ENCODE data around the gene ROCK2.

The ROCK2 gene

DNA sequence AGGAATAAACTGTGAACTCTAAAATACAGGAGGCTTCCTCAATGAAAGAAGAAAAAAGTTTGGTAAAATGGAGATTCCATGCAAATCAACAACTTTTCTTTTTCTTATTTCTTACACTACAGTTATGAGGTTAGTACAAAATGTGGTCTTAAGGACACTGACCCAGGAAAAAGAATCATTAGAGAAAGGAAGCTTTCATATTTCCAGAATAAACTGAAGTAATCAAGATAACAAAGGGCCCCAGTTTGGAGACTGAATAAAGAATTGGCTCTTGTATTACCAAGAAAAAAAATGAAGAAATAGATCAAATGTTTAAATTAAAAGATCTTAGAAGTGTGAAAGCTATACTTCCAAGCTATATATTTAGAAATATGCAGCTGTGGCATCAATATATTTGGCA, 116.8 kb downstream of the ROCK2 start:
- Mint-ChIP-seq H3K4me1 (peaks cover 4% of the 10 kb centered on the region), H3K4me3 (no peak overlapping the region), H3K27ac (no peak overlapping the region), H3K36me3 (peaks cover 11% of the 10 kb centered on the region), H3K27me3 (no peaks in the 10 kb centered on the region), H3K9me3 (no peaks in the 10 kb centered on the region)

DNA sequence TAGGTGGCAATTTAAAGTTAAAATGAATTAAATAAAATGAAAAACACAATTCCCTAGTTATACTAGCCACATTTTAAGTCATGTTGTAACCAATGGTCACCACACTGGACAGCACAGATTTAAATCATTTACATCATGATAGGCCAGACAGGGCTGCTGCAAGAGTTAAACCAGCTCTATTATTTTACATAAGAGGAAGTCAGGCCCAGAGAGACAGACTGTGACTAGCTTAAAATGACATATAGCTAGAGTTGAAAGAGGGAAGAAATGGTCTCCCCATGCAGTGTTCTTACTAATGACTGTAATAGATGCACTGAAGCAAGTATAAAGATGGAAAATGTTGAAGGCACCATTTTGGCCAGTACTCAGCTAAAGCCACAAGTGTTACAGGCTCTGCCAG, 119.5 kb downstream of the ROCK2 start:
- Mint-ChIP-seq H3K27ac (no peak overlapping the region), H3K4me3 (no peak overlapping the region), H3K36me3 (peaks cover 13% of the 10 kb centered on the region), H3K9me3 (no peaks in the 10 kb centered on the region), H3K4me1 (no peaks in the 10 kb centered on the region), H3K27me3 (no peaks in the 10 kb centered on the region)

DNA sequence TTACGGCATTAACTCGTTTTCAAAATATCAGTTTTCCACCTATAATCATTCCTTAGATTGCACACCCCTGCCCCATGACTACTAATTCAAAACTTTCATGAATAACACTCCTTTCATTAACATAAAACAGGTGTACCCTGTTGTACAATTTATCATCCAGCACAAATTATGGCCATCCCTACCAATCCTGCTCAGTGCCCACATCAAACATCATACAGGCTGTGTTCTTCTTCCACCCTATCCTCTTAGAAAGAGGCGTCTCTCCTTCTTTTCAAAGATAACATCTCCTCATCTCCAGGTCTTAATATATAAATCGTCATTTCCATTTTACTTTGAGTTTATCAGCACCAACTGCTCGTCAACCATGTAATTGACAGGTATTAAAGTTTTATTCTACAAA, 121.6 kb downstream of the ROCK2 start:
- H3K4me3 Mint-ChIP-seq, result no peak overlapping the region
- no peaks in the 10 kb centered on the region for H3K27me3 Mint-ChIP-seq
- H3K27ac Mint-ChIP-seq, result no peak overlapping the region
- no peaks in the 10 kb centered on the region for H3K4me1 Mint-ChIP-seq
- H3K36me3 Mint-ChIP-seq, result peaks cover 16% of the 10 kb centered on the region
- no peaks in the 10 kb centered on the region for H3K9me3 Mint-ChIP-seq

DNA sequence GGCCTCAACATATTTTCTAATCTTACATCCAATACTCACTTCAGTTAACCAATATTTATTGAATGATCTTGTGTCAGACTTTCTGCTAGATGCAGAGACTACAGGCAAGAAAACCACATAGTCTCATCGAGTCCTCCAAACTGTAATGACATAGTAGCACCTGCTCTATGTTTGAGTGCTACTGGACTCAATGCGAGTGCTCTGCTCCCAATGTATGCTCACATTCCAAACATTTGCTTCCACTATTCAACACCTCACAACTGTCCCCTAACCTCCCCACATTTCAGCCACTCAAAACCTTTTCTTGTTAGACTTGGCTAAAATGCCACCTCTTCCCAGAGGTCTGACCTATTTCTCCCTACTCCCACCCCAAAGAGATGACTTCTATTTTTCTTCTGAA, 124.0 kb downstream of the ROCK2 start:
- no peaks in the 10 kb centered on the region for H3K4me1 Mint-ChIP-seq
- no peak overlapping the region for H3K4me3 Mint-ChIP-seq
- H3K36me3 Mint-ChIP-seq, result peaks cover 14% of the 10 kb centered on the region
- H3K27ac Mint-ChIP-seq, result peak overlapping the region; percentile 5
- H3K27me3 Mint-ChIP-seq, result no peaks in the 10 kb centered on the region
- no peaks in the 10 kb centered on the region for H3K9me3 Mint-ChIP-seq

DNA sequence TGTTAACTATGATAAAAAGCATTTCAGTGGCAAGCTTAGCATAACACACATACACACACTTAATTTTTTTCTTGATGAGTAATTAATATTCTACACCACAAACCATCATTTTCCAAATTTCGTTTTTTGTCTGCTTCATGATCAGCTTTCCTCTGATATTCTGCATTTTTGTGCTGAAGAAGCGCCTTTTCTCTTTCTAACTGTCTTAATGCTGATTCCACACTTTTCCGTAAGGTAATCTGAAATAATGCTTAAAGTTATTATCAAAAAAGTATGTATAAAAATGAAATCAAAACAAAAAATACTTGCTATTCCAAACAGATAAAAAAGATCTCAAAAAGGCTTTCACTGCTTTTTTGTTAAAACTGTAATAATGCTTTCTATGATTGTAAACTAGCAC, 129.0 kb downstream of the ROCK2 start:
- Mint-ChIP-seq H3K27ac (no peak overlapping the region), H3K4me3 (no peak overlapping the region), H3K27me3 (no peaks in the 10 kb centered on the region), H3K4me1 (no peaks in the 10 kb centered on the region), H3K36me3 (peaks cover 22% of the 10 kb centered on the region), H3K9me3 (no peaks in the 10 kb centered on the region)

DNA sequence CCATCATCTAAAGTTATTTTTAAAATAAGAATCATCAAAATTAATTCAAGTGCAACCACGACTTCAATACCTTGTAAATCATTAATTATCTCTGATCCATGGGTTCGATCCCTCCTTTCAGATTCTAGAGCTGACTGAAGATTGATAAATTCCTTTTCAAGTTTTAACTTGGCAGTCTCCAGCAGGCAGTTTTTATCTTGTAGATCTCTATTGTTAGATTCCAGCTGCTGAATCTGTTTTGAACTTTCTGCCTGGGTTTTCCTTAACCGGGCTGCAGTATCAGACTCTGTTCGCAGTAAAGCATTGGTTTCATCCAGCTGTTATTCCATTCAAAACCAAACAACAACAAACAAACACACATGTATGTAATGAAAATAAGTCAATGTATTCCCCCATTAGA, 129.7 kb downstream of the ROCK2 start:
- H3K36me3 Mint-ChIP-seq, result peaks cover 22% of the 10 kb centered on the region

DNA sequence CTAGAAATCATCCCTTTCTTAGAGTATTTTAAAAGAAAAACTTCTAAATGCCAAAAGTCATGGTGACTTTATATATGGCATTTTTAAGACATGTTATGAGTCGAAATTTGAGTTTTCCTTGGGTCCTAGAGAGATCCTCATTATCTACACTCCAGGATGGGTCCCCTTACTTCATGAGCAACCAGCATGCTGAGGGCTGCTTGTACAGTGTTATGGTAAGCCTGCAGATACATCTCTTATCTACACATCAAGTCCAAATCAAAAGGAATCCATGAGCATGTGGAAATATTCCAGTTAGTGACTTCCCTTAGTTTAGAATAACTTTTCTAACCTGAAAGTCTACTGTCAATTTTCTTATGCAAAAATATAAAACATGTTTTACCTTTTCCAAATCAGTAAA, 130.5 kb downstream of the ROCK2 start:
- peaks cover 19% of the 10 kb centered on the region for H3K36me3 Mint-ChIP-seq
- no peak overlapping the region for H3K4me3 Mint-ChIP-seq
- no peaks in the 10 kb centered on the region for H3K27me3 Mint-ChIP-seq
- no peaks in the 10 kb centered on the region for H3K4me1 Mint-ChIP-seq
- H3K27ac Mint-ChIP-seq, result no peak overlapping the region
- H3K9me3 Mint-ChIP-seq, result no peaks in the 10 kb centered on the region

More for the DNA sequence above, 129.7 kb downstream of the ROCK2 start:
- Mint-ChIP-seq H3K27ac (no peak overlapping the region), H3K4me1 (no peaks in the 10 kb centered on the region), H3K27me3 (no peaks in the 10 kb centered on the region), H3K4me3 (no peak overlapping the region), H3K9me3 (no peaks in the 10 kb centered on the region)

DNA sequence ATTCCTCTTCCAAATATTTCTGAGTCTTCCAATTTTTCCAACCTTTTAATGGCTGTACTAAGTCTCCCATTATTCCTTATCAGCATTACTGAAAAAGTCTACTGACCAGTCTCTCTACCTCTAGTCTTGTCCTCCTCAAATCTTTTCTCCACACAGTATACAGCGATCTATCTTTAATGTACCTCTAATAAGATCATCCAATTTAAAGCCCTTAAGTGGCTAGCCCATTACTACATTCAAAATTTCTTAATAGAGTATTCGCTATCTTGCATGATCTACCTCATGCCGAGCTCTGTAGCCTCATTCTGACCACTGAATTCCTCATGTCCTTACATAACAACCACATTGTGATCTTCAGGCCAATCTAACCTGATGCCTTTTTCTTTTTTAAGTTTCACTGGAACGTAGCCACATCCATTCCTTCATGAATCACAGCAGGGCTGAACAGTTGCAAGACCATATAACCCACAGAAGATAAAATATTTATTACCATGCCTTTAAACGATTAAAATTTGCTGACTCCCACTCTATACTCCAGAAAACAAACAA, 131.3 kb downstream of the ROCK2 start:
- no peaks in the 10 kb centered on the region for H3K4me1 Mint-ChIP-seq
- H3K27ac Mint-ChIP-seq, result peak overlapping the region; percentile 31
- H3K36me3 Mint-ChIP-seq, result peaks cover 20% of the 10 kb centered on the region
- no peaks in the 10 kb centered on the region for H3K27me3 Mint-ChIP-seq
- H3K4me3 Mint-ChIP-seq, result no peak overlapping the region
- H3K9me3 Mint-ChIP-seq, result no peaks in the 10 kb centered on the region

DNA sequence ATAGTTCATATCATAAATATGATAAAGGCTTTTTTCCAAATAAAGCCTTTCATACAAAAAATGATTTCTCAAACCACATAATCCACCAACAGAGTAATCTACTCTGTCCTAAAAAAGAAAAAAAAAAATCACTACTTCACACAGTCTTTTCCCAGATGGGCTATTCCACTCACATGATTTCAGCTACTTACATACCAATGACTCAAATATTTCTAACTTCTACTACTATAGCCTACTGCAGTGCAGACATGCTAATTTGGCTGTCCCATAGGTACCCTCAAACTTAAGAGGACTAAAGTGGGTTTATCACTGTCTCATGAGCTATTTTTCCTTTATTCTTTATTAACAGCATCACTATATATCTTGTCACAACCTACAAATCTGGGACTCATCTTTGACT, 131.8 kb downstream of the ROCK2 start:
- Mint-ChIP-seq H3K4me1 (no peaks in the 10 kb centered on the region), H3K27me3 (no peaks in the 10 kb centered on the region), H3K9me3 (no peaks in the 10 kb centered on the region), H3K36me3 (peaks cover 20% of the 10 kb centered on the region), H3K27ac (no peak overlapping the region), H3K4me3 (no peak overlapping the region)

DNA sequence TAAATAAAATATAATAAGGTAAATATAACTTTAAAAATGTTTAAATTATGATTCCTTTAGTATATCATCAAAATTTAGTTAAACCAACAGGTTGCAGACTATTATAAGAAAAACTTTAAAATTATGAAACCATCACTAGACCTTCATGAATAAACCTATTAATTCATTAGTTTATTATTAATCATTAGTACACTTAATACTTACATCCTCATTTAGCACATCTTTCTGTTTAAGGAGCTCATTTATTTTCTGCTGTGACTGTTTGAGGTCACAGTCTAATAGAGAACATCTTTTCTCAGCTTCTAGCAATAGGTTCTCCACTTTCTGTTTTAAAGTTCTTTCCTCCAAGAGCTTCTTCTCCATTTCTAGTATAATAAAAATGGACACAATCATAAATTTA, 136.4 kb downstream of the ROCK2 start:
- H3K4me1 Mint-ChIP-seq, result peaks cover 7% of the 10 kb centered on the region
- H3K27me3 Mint-ChIP-seq, result no peaks in the 10 kb centered on the region
- peaks cover 17% of the 10 kb centered on the region for H3K36me3 Mint-ChIP-seq
- H3K4me3 Mint-ChIP-seq, result no peak overlapping the region
- no peak overlapping the region for H3K27ac Mint-ChIP-seq
- no peaks in the 10 kb centered on the region for H3K9me3 Mint-ChIP-seq

DNA sequence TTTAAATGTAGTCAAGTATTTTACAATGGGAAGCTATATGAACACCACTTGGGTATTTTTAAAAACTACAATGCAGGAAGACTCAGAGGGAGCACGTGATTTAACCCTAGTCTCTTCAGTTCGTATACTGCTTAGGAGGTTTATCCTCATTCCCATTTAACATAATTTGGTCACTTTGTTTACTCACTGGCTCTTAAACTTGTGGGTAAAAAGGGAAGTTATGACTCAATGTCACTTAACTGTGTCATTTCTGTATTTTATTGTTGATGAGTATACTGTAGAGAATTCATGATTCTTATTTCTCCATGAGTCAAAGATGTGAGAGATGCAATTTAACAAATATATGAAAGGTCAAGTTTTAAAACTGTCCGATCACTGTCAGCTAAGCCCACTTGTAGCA, 141.0 kb downstream of the ROCK2 start:
- Mint-ChIP-seq H3K27me3 (no peaks in the 10 kb centered on the region), H3K4me3 (no peak overlapping the region), H3K4me1 (peaks cover 7% of the 10 kb centered on the region), H3K36me3 (peaks cover 7% of the 10 kb centered on the region), H3K27ac (no peak overlapping the region), H3K9me3 (no peaks in the 10 kb centered on the region)

DNA sequence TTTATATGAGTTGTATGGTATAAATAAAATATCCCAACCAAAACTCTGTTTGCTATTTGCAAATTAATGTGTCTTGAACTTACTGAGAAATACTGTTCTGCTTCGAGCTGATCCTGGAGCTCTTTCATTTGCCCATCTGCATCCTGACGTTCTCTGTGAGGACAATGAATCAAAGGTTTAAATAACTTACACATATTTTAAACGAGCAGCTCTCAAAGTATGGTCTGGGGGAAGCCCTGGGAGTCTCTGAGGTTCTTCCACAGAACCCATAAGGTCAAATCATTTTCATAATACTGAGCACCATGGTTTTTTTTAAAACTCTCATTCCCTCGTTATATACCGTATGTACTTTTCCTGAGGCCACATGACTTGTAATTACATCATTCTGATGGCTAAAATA, 142.5 kb downstream of the ROCK2 start:
- no peaks in the 10 kb centered on the region for H3K27me3 Mint-ChIP-seq
- no peak overlapping the region for H3K4me3 Mint-ChIP-seq
- H3K36me3 Mint-ChIP-seq, result peaks cover 7% of the 10 kb centered on the region
- H3K4me1 Mint-ChIP-seq, result peaks cover 7% of the 10 kb centered on the region
- H3K27ac Mint-ChIP-seq, result no peak overlapping the region
- no peaks in the 10 kb centered on the region for H3K9me3 Mint-ChIP-seq

DNA sequence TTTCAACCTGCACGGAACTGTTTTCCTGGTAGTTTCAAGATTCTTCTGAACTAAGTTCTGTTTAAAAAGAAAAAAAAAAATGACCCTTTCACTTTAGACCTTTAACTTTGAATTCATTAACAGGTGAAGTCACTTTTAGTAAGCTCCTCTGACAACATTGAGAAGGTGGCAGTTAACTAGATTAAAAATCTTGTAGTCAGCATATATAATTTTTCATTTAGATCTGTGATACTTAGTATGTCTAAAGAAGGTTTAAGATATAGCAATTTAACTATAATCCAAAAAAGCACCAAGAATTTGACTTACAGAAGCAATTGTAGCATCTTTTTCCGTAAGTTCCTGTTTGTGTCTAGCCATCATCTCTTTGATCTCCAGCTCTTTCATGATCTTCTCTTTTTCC, 143.8 kb downstream of the ROCK2 start:
- H3K36me3 Mint-ChIP-seq, result peaks cover 13% of the 10 kb centered on the region
- peak overlapping the region; percentile 55 for H3K27ac Mint-ChIP-seq
- H3K27me3 Mint-ChIP-seq, result no peaks in the 10 kb centered on the region
- H3K4me3 Mint-ChIP-seq, result no peak overlapping the region
- H3K4me1 Mint-ChIP-seq, result peaks cover 7% of the 10 kb centered on the region
- H3K9me3 Mint-ChIP-seq, result no peaks in the 10 kb centered on the region

DNA sequence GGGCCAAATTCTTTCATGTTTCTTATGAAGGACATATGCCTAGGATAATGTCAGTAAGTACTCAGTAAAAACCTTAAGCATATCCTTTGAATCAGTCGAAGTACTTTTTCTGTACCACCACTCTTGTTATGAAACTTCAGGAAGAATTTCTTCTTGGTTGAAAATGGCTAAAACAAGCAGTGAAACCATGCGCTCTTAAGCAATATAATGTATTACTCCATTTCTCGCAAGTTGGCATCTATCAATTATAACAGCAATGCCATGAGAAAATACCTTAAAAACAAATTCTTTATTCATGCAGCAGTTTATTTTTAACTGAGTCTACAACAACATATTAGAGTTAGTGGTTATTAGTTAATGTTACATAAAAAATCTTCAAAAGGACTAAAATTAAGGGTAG, 148.2 kb downstream of the ROCK2 start:
- Mint-ChIP-seq H3K27ac (no peak overlapping the region), H3K4me1 (no peaks in the 10 kb centered on the region), H3K36me3 (peaks cover 14% of the 10 kb centered on the region), H3K27me3 (no peaks in the 10 kb centered on the region), H3K4me3 (no peak overlapping the region), H3K9me3 (no peaks in the 10 kb centered on the region)

DNA sequence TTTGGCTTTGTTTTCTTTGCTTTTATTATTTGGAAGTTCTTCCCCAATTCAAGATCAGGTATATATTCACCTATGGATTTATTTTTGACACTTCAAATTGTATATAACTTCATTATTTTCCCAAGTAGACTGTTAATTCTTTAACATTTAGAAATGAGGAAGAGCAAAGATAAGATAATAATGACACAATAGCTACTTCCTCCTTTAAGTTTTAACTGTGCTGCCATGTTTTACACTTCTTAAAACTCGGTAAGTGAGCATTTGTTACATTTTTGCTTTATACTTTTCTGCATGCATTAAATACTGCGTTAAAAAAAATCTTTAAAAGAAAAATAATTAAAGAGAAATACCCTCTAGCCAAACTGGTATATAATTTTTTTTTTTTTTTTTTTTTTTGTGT, 156.7 kb downstream of the ROCK2 start:
- Mint-ChIP-seq H3K9me3 (no peaks in the 10 kb centered on the region), H3K27ac (no peak overlapping the region), H3K27me3 (no peaks in the 10 kb centered on the region), H3K36me3 (peaks cover 14% of the 10 kb centered on the region), H3K4me3 (no peak overlapping the region), H3K4me1 (no peaks in the 10 kb centered on the region)

DNA sequence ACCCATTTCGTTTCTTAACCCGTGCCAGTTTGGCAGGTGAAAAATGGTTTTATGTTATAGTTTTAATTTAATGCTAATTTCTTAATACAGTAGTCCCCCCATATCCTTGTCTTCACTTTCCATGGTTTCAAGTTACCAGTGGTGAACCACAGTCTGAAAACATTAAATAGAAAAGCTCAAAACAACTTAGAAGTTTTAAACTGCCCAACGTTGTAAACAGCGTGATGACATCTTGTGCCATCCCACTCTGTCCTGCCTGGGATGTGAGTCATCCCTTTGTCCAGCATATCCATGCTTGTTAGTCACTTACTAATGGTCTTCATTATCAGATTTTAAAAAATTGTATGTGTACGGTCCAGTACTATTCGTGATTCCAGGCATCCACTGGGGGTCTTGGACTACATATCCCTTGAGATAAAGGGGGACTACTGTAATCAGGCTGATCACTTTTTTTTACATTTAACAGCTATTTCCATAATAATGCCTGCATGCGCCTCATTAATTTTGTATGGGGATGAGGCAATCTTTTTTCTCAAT, 157.3 kb downstream of the ROCK2 start:
- Mint-ChIP-seq H3K9me3 (no peaks in the 10 kb centered on the region), H3K27ac (no peak overlapping the region), H3K27me3 (no peaks in the 10 kb centered on the region)

DNA sequence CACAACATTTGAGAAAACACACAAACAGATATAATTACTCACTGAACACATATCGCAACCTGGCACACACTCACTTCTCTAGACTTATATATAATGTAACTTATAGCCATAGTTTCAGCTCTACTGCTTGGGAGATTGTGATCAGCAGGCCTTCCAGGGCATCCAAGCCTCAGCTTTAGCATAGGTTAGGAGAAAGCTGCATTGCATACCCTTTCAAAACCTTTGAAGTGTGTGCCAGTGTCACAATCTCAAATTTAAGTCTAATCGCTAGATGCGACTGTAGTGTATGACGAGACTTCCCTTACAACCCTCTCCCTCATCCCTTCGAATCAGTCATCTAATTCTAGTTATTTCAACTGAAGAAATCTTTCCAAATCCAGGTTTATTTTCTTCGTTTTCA, 158.3 kb downstream of the ROCK2 start:
- no peaks in the 10 kb centered on the region for H3K27me3 Mint-ChIP-seq

More for the DNA sequence above, 157.3 kb downstream of the ROCK2 start:
- Mint-ChIP-seq H3K4me1 (no peaks in the 10 kb centered on the region), H3K36me3 (peaks cover 15% of the 10 kb centered on the region), H3K4me3 (no peak overlapping the region)

More for the DNA sequence above, 158.3 kb downstream of the ROCK2 start:
- Mint-ChIP-seq H3K27ac (peak overlapping the region; percentile 84), H3K4me1 (no peaks in the 10 kb centered on the region), H3K36me3 (peaks cover 15% of the 10 kb centered on the region), H3K9me3 (no peaks in the 10 kb centered on the region), H3K4me3 (no peak overlapping the region)

Measured in activated naive CD4-positive, alpha-beta T cell treated with anti-CD3 and anti-CD28 coated beads, Interleukin-2, amount 50 U/mL, for 24 hours (primary cell).